Ishikawa (cell line): ENCODE measurements around the gene CEP112.

ENCODE experiments used
- CEBPB ChIP-seq: IDR thresholded peaks from 2 replicates; pipeline ENCODE4 v1.6.1; 2012
- CREB1 ChIP-seq: IDR thresholded peaks from 2 replicates; pipeline ENCODE4 v1.6.1; 2012; ENCODE audit warnings: low read depth
- EGR1 ChIP-seq: IDR thresholded peaks from 2 replicates; pipeline ENCODE4 v1.6.1; 2012
- EP300 ChIP-seq: IDR thresholded peaks from 2 replicates; pipeline ENCODE4 v1.6.1; 2012; ENCODE audit warnings: borderline replicate concordance
- FOXM1 ChIP-seq: IDR thresholded peaks from 2 replicates; pipeline ENCODE4 v1.6.1; 2012; ENCODE audit warnings: low read depth, borderline replicate concordance
- NFIC ChIP-seq: IDR thresholded peaks from 2 replicates; pipeline ENCODE4 v1.6.1; 2012
- RAD21 ChIP-seq: IDR thresholded peaks from 2 replicates; pipeline ENCODE4 v1.6.1; 2012; ENCODE audit warnings: low read depth
- TAF1 ChIP-seq: IDR thresholded peaks from 2 replicates; pipeline ENCODE4 v1.6.1; 2012; ENCODE audit warnings: low read depth, mild to moderate bottlenecking
- TCF12 ChIP-seq: IDR thresholded peaks from 2 replicates; pipeline ENCODE4 v1.6.1; 2012; ENCODE audit warnings: low read depth
- TEAD4 ChIP-seq: IDR thresholded peaks from 2 replicates; pipeline ENCODE4 v1.6.1; 2012
- YY1 ChIP-seq: IDR thresholded peaks from 2 replicates; pipeline ENCODE4 v1.6.1; 2012; ENCODE audit warnings: low read depth
- ZBTB7A ChIP-seq: IDR thresholded peaks from 2 replicates; pipeline ENCODE4 v1.6.1; 2012; ENCODE audit warnings: low read depth
- TF ChIP-seq, protein P1 (sequence below): IDR thresholded peaks from 2 replicates; pipeline ENCODE4 v1.6.1; 2012
- TF ChIP-seq, protein P2 (sequence below): IDR thresholded peaks from 2 replicates; pipeline ENCODE4 v1.6.1; 2012
- TF ChIP-seq, protein P3 (sequence below): IDR thresholded peaks from 2 replicates; pipeline ENCODE4 v1.6.1; 2012; ENCODE audit warnings: low read depth, mild to moderate bottlenecking

Gene CEP112

GRCh38 chr17:65664266-65664665 is 527.7 kb downstream of the CEP112 start:
- TF ChIP-seq TAF1 (no peak), FOXM1 (no peak), CREB1 (no peak), TEAD4 (no peak), EGR1 (no peak), CEBPB (no peak), NFIC (no peak), RAD21 (no peak), YY1 (no peak), TCF12 (no peak), EP300 (no peak), ZBTB7A (no peak)
- TF ChIP-seq, protein P1, sequence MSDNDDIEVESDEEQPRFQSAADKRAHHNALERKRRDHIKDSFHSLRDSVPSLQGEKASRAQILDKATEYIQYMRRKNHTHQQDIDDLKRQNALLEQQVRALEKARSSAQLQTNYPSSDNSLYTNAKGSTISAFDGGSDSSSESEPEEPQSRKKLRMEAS, result no peak
- TF ChIP-seq, protein P2, sequence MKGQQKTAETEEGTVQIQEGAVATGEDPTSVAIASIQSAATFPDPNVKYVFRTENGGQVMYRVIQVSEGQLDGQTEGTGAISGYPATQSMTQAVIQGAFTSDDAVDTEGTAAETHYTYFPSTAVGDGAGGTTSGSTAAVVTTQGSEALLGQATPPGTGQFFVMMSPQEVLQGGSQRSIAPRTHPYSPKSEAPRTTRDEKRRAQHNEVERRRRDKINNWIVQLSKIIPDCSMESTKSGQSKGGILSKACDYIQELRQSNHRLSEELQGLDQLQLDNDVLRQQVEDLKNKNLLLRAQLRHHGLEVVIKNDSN, result no peak
- TF ChIP-seq, protein P3, sequence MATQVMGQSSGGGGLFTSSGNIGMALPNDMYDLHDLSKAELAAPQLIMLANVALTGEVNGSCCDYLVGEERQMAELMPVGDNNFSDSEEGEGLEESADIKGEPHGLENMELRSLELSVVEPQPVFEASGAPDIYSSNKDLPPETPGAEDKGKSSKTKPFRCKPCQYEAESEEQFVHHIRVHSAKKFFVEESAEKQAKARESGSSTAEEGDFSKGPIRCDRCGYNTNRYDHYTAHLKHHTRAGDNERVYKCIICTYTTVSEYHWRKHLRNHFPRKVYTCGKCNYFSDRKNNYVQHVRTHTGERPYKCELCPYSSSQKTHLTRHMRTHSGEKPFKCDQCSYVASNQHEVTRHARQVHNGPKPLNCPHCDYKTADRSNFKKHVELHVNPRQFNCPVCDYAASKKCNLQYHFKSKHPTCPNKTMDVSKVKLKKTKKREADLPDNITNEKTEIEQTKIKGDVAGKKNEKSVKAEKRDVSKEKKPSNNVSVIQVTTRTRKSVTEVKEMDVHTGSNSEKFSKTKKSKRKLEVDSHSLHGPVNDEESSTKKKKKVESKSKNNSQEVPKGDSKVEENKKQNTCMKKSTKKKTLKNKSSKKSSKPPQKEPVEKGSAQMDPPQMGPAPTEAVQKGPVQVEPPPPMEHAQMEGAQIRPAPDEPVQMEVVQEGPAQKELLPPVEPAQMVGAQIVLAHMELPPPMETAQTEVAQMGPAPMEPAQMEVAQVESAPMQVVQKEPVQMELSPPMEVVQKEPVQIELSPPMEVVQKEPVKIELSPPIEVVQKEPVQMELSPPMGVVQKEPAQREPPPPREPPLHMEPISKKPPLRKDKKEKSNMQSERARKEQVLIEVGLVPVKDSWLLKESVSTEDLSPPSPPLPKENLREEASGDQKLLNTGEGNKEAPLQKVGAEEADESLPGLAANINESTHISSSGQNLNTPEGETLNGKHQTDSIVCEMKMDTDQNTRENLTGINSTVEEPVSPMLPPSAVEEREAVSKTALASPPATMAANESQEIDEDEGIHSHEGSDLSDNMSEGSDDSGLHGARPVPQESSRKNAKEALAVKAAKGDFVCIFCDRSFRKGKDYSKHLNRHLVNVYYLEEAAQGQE, result no peak

DNA sequence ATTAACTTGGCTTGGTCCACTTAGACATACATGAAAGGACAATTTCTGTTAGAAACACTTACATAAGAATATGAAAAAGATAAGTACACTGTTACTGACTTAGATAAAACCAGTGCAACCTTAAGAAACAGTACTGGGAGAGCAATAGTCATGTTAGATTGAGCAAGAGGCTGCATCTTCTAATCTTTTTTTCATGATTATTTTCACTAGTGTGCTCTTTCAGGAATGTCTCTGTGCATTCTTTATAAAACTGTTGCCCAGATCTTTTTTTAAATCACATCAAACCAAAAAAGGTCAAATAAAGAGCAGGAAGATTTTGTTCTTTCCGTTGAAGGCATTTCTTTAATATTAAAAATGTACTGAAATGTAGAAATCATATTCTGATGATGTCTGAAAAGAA is 529.7 kb downstream of the CEP112 start:
- no peak for TF ChIP-seq ZBTB7A
- TF ChIP-seq TEAD4, result no peak
- TF ChIP-seq RAD21, result no peak

DNA sequence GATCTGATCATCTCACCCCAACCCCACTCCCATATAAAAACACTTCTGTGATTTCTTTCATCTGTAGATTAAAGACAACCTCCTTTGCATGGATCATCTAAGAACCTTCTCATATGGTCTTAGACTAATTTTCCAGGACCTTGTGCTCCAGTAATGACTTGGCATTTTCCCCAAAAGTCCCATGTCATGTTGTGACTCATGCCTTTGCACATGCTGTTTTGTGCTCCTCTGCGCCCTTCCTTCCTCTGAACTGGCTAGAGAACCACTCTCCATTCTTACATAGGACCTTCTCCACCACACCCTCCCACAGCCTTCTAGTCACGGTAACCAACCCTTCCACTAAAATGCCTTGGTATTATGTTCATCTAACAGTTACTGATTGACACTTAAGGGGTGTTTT is 531.0 kb downstream of the CEP112 start:
- TF ChIP-seq TAF1 (no peak), EGR1 (no peak), RAD21 (no peak), ZBTB7A (no peak), EP300 (no peak), FOXM1 (no peak), CEBPB (no peak), TEAD4 (no peak), NFIC (no peak), TCF12 (no peak), CREB1 (no peak), YY1 (no peak)
- TF ChIP-seq, protein P2, result no peak
- TF ChIP-seq, protein P3, result no peak
- TF ChIP-seq, protein P1, result no peak

- TF ChIP-seq, protein P3, result no peak
- TF ChIP-seq EP300 (no peak), ZBTB7A (no peak), EGR1 (no peak), FOXM1 (no peak)
- TF ChIP-seq, protein P1, result no peak
Measured at GRCh38 chr17:65660078-65660477, 531.9 kb downstream of the CEP112 start.

DNA sequence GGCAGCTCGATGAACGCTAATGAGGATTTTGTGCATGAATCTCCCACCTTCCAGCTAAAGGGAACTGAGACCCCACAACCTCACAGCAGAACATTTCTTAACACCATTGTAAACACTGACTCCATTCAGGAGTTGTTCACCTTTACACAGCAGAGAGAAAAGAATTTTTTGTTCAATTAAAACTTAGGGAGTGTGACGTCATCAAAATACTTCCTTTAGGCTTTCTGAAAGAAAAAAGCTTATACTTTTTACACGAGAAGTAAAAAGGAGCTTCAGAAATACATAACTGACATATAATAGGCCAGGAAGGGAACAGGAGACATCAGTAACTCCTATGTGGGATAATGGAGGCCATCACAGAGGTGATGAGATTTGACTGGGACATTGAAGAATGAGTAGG is 532.4 kb downstream of the CEP112 start:
- TF ChIP-seq FOXM1, result no peak
- no peak for TF ChIP-seq NFIC
- TF ChIP-seq, protein P2, result no peak
- no peak for TF ChIP-seq EP300
- TF ChIP-seq TCF12, result no peak
- no peak for TF ChIP-seq TAF1
- no peak for TF ChIP-seq TEAD4
- TF ChIP-seq, protein P3, result no peak
- no peak for TF ChIP-seq CREB1
- TF ChIP-seq RAD21, result no peak
- TF ChIP-seq, protein P1, result no peak
- no peak for TF ChIP-seq ZBTB7A
